ENCODE data around the gene GSPT2.
"Not testable (repeated sequence)": the region's sequence is repeated elsewhere in the genome, so short reads cannot be mapped to it uniquely, and the experiment has no call there.

Gene GSPT2

DNA sequence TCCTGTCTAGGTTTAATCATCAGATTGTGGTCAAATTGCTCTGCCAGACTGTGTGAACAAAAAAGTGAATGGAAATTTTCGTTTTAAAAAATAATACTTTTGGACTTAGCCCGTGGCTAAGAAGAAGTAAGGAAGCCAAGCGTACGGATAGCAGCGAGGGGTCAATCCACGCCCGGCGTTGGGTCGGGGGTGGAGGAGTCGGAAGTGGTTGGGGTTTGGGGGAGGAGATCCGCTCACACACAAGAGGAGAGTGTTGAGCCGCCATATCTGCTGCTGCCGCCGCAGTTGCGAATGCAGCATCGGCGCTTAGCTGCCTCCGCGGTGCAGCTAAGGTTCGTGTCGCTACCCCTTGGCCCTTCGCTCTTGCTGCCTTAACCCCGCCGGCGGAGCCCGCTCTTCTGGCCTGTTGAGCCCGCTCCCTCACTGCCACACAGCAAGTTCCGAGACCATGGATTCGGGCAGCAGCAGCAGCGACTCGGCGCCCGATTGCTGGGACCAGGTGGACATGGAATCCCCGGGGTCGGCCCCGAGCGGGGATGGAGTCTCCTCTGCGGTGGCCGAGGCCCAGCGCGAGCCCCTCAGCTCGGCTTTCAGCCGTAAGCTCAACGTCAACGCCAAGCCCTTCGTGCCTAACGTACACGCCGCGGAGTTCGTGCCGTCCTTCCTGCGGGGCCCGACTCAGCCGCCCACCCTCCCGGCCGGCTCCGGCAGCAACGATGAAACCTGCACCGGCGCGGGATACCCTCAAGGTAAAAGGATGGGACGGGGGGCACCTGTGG, at the start of gene GSPT2:
TSS of gene GSPT2 (plus strand) at position 264 of the 779 bp plus-strand sequence. CDS start at position 449, 185 bp downstream.
- DNase-seq (ENCODE audit: low spot score) = peak; percentile 41

GRCh38 chrX:51694254-51694653, 49.0 kb upstream of the GSPT2 start:
- no peak for DNase-seq (ENCODE audit: low spot score)

DNA sequence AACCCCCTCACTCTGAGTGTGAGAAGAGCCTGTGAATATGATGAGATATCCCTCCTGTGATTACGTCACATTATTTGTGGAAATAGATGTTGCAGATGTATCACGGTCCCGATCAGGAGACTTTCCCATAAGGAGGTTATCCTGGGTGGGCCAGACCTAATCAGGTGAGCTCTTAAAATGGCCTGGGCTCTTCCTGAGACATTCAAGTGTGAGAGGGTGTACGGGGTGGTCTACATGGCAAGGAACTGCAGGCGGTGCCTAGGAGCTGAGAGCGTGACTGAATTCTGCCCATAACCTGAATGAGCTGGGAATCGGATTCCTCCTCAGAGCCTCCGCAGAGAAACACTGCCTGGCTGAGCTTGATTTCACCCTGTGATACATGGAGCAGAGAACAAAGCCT, 45.8 kb upstream of the GSPT2 start:
- no peak for DNase-seq (ENCODE audit: low spot score)

DNA sequence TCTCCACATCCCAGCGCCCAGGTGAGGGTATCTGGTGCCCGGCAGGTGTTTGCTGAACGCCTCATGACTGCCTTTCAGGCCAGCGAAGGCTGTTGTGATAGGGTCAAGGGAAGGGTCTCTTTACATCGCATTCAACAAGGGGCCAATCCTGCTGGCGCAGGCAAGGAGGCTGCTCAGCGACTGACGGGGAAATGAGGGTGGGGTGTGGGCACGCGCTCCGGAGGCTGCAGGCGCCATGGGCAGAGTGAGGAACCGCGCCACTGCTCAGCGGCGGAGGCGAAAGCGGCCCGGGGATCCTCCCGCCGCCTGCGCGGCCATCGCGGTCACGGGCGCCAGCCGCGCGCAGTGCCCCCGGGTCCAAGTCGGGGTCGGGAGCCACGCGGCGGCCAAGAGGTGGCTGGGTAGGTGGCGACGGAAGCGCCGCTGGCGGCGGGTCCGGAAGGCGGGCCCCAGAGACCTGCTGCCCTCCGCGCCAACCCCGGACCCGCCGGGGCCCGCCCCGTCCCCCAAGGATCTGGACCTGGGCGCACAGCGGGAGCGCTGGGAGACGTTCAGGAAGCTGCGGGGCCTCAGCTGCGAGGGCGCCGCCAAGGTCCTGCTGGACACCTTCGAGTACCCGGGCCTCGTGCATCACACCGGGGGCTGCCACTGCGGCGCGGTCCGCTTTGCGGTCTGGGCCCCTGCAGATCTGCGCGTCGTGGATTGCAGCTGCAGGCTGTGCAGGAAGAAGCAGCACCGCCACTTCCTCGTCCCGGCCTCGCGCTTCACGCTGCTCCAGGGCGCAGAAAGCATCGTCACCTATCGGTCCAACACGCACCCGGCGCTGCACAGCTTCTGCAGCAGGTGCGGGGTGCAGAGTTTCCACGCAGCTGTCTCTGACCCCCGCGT, 32.7 kb upstream of the GSPT2 start, which contains the start of gene CENPVL1:
TSS of gene CENPVL1 (plus strand) at position 236 of the 888 bp plus-strand sequence. CDS start at position 236, 0 bp downstream.
- DNase-seq (ENCODE audit: low spot score) = not testable (repeated sequence)

GRCh38 chrX:51712943-51713647, 30.1 kb upstream of the GSPT2 start:
- not testable (repeated sequence) for DNase-seq (ENCODE audit: low spot score)

- no peak for DNase-seq (ENCODE audit: low spot score)
Measured at GRCh38 chrX:51728202-51728601, 15.0 kb upstream of the GSPT2 start.

- no peak for DNase-seq (ENCODE audit: low spot score)
Measured at GRCh38 chrX:51737091-51737490, 6.2 kb upstream of the GSPT2 start.

- no peak for DNase-seq (ENCODE audit: low spot score)
Measured at GRCh38 chrX:51742586-51742985, 656 bp upstream of the GSPT2 start.

DNA sequence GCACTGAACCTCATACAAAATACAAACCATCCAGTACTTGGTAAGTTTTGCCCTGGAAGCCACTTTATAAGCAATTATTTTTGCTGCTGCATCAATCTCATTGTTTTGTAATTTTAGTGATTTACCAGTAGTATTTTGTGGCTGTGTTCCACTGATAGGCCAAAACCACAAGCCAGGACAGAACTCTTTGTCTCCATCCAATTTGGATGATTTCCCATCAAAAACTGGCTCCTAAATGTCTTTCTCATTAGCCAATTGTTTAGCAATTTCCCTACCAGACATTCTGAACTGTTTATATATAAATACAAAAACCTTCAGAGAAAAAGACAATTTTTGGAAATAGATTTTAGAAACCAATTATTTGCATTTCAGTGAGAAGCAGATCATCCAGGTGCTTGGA, 4.4 kb downstream of the GSPT2 start:
- no peak for DNase-seq (ENCODE audit: low spot score)

- no peak for DNase-seq (ENCODE audit: low spot score)
Measured at GRCh38 chrX:51759055-51759839, 16.0 kb downstream of the GSPT2 start.

DNA sequence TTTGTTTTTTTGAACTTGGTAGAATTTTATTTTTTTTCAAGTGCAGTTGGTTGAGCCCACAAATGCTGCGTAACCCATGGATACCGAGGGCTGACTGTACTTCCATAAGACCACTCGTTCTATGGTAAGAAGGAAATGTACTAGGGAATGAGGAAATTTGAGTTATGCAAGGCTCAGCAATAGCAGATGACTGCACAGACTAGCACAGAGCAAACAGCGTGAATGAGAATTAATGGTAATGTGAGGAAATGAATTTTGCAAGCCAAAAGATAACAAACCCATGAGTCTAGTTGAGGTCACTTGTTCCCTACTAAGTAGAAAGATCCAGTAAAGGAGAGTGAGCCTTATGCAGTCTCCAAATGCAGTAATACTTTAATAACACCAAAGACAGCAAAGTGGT, 17.4 kb downstream of the GSPT2 start:
- DNase-seq (ENCODE audit: low spot score) = no peak

GRCh38 chrX:51766546-51766945, 23.3 kb downstream of the GSPT2 start:
- no peak for DNase-seq (ENCODE audit: low spot score)

DNA sequence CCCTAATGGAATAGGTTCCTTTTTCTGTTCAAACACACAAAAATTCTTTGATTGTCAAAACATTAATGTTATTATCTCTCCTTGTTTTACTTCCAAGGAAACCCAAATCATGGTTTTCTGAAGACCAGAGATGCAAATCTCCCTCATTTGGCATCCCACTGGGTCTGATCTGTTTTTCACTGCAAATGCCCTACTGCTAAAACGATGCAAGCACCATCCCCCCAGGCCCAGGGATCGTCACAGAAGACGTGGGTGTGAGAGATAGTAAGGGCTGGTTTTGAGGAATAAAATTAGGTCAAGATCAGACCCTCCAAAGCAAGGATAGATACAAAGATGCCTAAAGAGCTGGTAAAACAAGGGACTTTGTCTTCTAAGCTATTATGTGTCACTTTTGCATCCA, 33.6 kb downstream of the GSPT2 start:
- DNase-seq (ENCODE audit: low spot score) = no peak

DNA sequence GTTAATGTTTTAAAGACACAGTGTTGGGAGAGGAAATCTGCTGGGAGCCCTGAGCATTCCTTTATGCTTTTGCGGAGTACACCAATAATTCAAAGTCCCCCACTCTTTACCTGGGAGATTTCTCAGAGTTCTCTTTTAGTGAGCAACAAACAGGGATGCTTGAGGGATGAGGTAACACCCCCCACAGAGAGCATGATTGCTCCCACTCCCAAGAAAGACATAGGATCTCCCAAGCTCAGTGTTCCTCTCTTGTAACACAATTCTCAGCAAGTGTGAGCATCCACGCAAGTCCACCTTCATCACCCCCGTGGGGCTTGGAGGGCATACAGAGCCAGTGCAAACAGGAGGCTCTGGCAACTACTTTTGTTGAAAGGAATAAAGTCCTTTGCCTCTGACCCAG, 36.1 kb downstream of the GSPT2 start:
- no peak for DNase-seq (ENCODE audit: low spot score)

- DNase-seq (ENCODE audit: low spot score) = no peak
Measured at GRCh38 chrX:51795136-51795535, 51.9 kb downstream of the GSPT2 start.
